Thoracic aorta (tissue), 2 donors: ENCODE results near the gene SMAD6. TPM values are rescaled to one million over a fixed set of nuclear protein-coding genes. Genes with fewer than 3 reads are reported as not detected.

Source experiments
- ATAC-seq: fragments of 150-250 bp; one replicate; pipeline ENCODE4 v1.8.0; 2017; ENCODE audit warnings: low read depth; ENCODE audit not compliant: insufficient number of reproducible peaks, low FRiP score
- DNase-seq: peaks from one replicate; pipeline ENCODE4 v3.0.0-alpha.2; 2020; ENCODE audit warnings: low spot score
- H3K27ac ChIP-seq, 2 donors: fragments of 200-600 bp; sonication (generic); 1 replicate in 1 of 2; 2 replicates in 1 of 2; pipeline ENCODE4 v1.5.1; 2016; ENCODE audit warnings: mild to moderate bottlenecking in 2 of 2, moderate library complexity in 2 of 2
- H3K27me3 ChIP-seq: fragments of 200-600 bp; sonication (generic); replicated peaks from 2 replicates; pipeline ENCODE4 v1.6.0; 2016; ENCODE audit warnings: mild to moderate bottlenecking; ENCODE audit not compliant: insufficient read depth
- H3K36me3 ChIP-seq: fragments of 200-600 bp; sonication (generic); one replicate; pipeline ENCODE4 v1.5.1; 2016
- H3K4me1 ChIP-seq, 2 donors: fragments of 200-600 bp; sonication (generic); 1 replicate in 1 of 2; 2 replicates in 1 of 2; pipeline versions ENCODE4 v1.5.1 to v1.6.0; 2016; ENCODE audit warnings: low read depth in 2 of 2, mild to moderate bottlenecking in 1 of 2; ENCODE audit not compliant: control insufficient read depth in 1 of 2
- H3K4me3 ChIP-seq: fragments of 200-600 bp; sonication (generic); 2 replicates; pipeline ENCODE4 v1.5.1; 2016; ENCODE audit warnings: mild to moderate bottlenecking
- H3K9me3 ChIP-seq: fragments of 200-600 bp; sonication (generic); 2 replicates; pipeline ENCODE4 v1.5.1; 2016
- CTCF ChIP-seq: fragments of 200-600 bp; sonication (generic); IDR thresholded peaks from one replicate; pipeline ENCODE4 v1.5.1; 2019; ENCODE audit warnings: antibody characterized with exemption
- total RNA-seq, 2 donors: library from RNA; depleted of rRNA; stranded (reverse); fragments of >200 nt; gene quantifications; one replicate each; pipeline versions ENCODE4 v1.1.0 to v1.2.3, GENCODE V29; 2016

SMAD6 gene
- total RNA-seq, 2 donors from 2014 or later = 73.3 to 113 TPM

GRCh38 chr15:66658855-66659254, 43.2 kb upstream of the SMAD6 start:
- H3K4me1 ChIP-seq = peaks cover 0 to 9% of the 10 kb centered on the region in 2 donors
- no peak overlapping the region for H3K27ac ChIP-seq
- H3K9me3 ChIP-seq = no peaks in the 10 kb centered on the region
- no peak overlapping the region for H3K4me3 ChIP-seq
- DNase-seq (no peak), ATAC-seq (no peak)
- no peak for TF ChIP-seq CTCF
- H3K27me3 ChIP-seq = no peaks in the 10 kb centered on the region
- no peaks in the 10 kb centered on the region for H3K36me3 ChIP-seq

- Histone ChIP-seq H3K9me3 (no peaks in the 10 kb centered on the region), H3K4me1 (peaks cover 0 to 9% of the 10 kb centered on the region in 2 donors), H3K27ac (no peak overlapping the region), H3K4me3 (no peak overlapping the region), H3K36me3 (no peaks in the 10 kb centered on the region), H3K27me3 (no peaks in the 10 kb centered on the region)
- DNase-seq (no peak), ATAC-seq (no peak)
- no peak for TF ChIP-seq CTCF
Observed at GRCh38 chr15:66659384-66659783, 42.7 kb upstream of the SMAD6 start.

- TF ChIP-seq CTCF = no peak
- no peak overlapping the region for H3K27ac ChIP-seq
- H3K36me3 ChIP-seq = no peaks in the 10 kb centered on the region
- no peaks in the 10 kb centered on the region for H3K27me3 ChIP-seq
- no peaks in the 10 kb centered on the region for H3K9me3 ChIP-seq
- no peak for DNase-seq
- H3K4me1 ChIP-seq = no peaks in the 10 kb centered on the region
- no peak overlapping the region for H3K4me3 ChIP-seq
- no peak for ATAC-seq
Observed at GRCh38 chr15:66661432-66662096, 40.5 kb upstream of the SMAD6 start.

GRCh38 chr15:66662522-66662921, 39.5 kb upstream of the SMAD6 start:
- Histone ChIP-seq H3K27me3 (no peaks in the 10 kb centered on the region), H3K36me3 (no peaks in the 10 kb centered on the region), H3K9me3 (no peaks in the 10 kb centered on the region), H3K4me1 (no peaks in the 10 kb centered on the region), H3K27ac (no peak overlapping the region), H3K4me3 (no peak overlapping the region)
- no peak for TF ChIP-seq CTCF
- DNase-seq = no peak
- no peak for ATAC-seq

GRCh38 chr15:66663664-66664063, 38.4 kb upstream of the SMAD6 start:
- H3K27me3 ChIP-seq = no peaks in the 10 kb centered on the region
- H3K36me3 ChIP-seq = no peaks in the 10 kb centered on the region
- H3K4me1 ChIP-seq = no peaks in the 10 kb centered on the region
- H3K9me3 ChIP-seq = no peaks in the 10 kb centered on the region
- DNase-seq (no peak), ATAC-seq (no peak)
- no peak overlapping the region for H3K4me3 ChIP-seq
- H3K27ac ChIP-seq = no peak overlapping the region
- no peak for TF ChIP-seq CTCF
